ENCODE results near the gene MATR3.
"Not testable (repeated sequence)": the region's sequence is repeated elsewhere in the genome, so short reads cannot be mapped to it uniquely, and the experiment has no call there.

The MATR3 gene

DNA sequence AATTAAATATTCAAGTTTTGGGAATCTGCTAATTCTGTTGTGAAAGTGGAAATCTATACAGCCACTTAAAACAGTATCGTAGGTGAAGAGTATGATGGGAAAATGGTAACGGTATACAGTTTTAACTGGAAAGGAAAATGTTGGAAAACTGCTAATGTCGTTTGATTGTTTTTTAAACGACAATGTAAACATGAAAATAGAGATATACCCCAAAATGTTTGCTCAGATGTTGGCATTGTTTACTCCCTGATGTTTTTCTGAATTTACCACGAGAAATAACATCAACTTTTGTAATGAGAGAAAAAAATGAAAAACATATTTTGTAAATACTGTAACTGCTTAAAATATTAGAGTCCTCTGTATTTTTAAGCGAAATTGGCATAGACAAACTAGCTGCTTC is 2.7 kb downstream of the MATR3 start:
- no peak for DNase-seq (ENCODE audit: low read depth in 2 of 2, low spot score in 1 of 2)

DNA sequence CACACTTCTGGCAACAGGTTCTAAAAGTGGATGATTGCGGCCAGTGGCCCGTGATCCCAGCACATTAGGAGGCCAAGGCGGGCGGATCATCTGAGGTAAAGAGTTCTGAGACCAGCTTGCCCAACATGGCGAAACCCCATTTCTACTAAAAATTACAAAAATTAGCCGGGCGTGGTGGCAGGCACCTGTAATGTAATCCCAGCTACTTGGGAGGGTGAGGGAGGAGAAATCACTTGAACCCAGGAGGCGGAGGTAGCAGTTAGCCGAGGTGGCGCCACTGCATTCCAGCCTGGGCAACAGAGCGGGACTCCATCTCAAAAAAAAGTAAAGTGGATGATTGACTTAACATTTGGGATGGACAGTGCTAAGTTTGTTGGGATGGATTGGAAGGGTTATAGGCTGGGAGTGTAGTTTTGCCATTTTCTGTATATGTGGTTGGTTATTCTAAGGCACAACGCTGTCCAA is 3.4 kb downstream of the MATR3 start:
- no peak for DNase-seq (ENCODE audit: low read depth in 2 of 2, low spot score in 1 of 2)

DNA sequence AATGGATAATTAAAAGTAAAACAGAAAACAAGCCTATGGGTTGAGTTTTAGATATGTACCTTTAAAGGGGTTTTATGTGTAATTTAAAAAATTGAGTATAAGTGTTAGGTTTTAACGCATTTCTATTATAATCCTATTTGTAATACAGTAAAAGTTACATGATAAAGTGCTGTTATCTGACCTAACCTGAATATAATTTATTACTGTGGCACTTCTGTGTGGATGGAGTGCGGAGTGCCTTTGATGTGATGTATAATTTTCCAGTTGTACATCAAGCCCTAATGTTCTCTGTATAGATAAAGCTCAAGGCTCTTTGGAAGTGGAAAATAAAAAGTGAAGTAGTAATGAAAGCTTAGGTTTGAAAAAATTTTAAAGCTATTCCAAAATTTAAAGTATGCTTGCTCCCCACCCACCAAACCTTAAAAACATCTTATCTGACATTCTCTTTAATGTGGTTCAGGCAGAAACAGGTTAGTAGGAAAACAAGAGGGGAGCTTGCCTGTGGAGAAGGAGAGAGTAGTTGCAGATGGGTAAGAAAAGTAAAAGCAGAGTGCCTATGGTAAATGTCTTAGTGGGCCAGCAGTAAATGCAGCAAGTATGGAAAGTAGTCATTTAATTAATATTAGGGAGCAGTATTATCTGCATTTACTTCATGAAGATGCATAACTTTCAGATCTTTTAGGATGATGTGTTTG is 4.0 kb downstream of the MATR3 start:
- no peak for DNase-seq (ENCODE audit: low read depth in 2 of 2, low spot score in 1 of 2)

DNA sequence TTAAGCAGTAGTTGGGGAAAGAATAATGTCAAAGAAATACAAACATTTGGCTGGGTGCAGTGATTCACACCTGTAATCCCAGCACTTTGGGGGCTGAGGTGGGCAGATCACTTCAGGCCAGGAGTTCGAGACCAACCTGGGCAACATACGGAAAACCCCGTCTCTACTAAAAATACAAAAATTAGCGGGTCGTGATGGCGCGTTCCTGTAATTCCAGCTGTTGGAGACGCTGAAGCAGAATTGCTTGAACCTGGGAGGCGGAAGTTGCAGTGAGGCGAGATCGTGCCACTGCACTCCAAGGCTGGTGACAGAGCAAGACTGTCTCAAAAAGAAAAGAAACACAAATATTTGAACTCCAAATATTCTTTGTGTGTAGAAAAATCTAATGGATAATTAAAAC is 4.7 kb downstream of the MATR3 start:
- DNase-seq (ENCODE audit: low read depth in 2 of 2, low spot score in 1 of 2), result no peak

DNA sequence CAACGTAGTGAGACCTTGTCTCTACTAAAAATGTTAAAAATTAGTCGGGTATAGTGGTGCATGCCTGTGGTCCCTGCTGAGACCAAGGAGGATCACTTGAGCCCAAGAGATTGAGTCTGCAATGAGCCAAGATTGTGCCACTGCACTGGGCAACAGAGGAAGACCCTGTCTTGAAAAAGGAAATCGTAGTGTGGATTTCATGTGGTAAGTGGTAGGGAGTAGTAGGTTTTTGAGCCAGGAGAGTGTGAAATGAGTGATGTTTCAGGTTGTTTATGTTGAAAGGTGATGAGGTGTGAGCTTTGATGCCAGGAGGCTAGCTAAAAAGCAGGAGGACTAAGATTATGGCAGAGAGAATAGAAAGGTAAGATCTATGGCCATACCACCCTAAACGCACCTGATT is 5.9 kb downstream of the MATR3 start:
- DNase-seq (ENCODE audit: low read depth in 2 of 2, low spot score in 1 of 2), result no peak

DNA sequence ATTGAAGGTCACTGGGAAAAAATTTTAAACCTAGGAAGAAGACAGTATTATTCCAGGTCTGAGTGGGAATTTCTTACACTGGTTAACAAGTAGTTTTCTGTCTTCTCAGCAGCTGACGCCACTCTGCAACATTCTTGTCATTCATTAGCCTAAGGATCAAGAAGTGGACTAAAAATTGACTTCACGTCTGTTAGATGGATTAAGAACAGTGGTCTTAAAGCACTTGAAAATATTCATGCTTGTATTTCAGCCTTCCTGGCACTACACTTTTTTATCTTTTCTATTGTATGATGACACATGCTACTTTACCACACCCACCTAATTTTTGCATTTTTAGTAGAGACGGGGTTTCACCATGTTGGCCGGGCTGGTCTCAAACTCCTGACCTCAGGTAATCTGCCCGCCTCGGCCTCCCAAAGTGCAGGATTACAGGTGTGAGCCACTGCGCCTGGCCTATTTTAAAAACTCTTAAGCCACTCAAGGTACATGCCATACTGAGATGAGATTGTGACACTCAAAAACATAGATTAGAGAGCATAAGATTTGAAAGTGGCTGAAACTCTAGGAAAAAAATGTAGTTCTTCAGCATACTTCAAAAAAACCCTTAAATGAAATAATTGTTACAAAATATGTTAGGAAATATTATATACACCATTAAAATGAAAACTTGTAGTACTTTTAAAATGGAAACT is 8.4 kb downstream of the MATR3 start:
- DNase-seq (ENCODE audit: low read depth in 2 of 2, low spot score in 1 of 2), result no peak

DNA sequence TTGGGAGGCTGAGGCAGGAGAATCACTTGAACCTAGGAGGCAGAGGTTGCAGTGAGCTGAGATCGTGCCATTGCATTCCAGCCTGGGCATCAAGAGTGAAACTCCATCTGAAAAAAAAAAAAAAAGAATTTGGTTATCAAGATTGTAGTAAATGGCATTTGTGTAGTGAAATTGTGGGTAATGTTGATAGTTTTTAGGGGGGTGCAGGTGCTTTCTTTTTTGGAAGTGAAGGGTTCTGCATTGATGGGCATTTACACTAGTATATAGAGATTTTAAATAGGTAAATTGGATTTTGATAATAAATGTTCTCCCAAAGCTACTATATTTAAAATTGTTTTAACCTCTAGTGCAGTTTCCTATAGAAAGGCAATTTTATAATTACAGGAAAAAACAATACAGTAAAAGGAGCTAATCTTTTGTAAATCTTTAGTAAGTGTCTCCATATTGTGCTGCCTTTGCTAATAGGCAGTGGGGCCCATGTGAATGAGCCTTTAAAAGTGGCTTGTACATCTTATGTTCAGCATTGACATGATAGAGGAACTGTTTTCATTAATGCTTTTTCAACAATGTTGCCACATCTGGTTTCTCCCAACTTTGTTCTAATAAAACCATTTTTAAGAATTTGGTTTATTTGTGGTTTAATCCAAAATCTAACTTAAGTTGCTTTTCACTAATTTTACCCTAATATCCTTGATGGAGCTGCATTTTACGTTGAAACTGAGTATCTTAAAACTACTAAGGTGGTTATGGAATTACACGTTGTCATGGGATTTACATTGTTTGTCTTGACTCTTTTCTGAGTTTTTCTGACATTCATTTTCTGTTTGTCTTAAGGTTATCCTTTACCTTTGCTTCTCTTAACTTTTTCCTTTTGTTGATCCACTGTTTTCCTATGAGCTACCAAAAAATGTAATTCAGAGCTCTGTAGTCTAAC is 11.1 kb downstream of the MATR3 start:
- no peak for DNase-seq (ENCODE audit: low read depth in 2 of 2, low spot score in 1 of 2)

DNA sequence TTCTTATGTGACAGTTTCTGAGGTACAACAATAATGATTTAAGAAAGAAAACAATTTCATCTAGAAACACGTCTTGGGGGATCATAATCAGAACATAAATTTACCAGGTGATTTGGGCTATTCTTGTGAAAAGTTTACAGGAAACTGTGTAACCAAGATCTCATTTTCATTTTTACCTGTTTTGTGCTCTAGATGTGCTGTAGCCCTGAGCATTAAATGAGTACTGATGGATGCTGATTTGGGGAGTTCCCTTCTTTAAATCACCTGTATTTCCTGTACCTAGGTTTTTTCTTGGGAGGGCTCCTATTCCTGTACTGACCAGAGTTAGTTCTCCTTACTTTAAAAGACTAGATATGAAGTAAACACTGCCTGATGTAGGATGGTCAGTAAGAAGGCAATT is 12.7 kb downstream of the MATR3 start:
- DNase-seq (ENCODE audit: low read depth in 2 of 2, low spot score in 1 of 2), result no peak

DNA sequence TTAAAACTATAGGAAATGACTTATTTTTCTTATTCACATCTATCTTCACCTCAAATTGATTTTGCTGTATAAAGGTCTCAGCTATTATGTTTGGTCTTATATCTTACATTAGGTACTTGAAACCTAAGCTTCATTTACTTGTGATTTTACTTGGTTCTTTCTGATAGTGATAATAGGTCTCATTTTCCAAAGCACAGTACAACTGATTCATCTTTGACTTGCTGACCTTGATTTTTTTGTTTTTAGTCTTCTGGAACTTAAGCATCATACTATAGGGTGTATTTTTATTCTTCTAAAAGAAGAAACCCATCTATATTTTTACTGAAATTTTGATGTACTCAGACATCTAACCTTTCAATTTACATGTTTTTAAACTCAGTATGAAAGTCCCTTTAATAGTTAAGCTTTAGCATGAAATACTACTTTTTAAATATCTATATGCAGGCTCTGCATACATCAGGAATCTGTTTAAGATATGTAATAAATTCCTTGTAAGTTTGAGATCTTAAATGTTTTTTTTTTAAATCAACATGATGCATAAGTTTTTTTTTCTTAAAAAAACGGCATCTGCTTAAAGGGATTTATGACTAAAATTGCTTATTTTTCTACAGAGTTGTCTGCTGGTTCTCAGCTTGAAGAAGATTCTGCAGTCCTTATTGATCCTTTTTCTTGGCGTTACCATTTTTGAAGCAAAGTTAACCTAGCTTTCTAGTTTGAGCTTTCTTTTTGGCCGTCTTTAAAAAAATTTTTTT is 13.3 kb downstream of the MATR3 start:
- DNase-seq (ENCODE audit: low read depth in 2 of 2, low spot score in 1 of 2), result no peak

DNA sequence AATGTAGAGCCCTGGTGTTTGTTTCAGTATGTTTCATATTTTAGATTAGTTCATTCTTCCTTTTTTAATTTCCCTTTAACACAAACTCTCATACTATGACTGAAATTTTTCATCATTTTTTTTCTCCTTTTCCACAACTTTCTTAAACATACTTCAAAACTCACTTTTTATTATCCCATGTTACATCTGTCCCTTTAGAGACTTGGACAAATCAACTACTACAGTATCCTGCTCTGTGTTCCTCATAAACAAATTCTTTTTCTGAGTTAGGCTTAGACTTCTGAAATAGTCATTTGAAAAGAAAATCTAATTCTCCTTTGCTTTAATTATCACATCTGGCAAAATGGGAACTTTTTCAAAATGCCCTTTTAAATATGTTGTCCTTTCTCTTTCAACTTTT is 15.3 kb downstream of the MATR3 start:
- no peak for DNase-seq (ENCODE audit: low read depth in 2 of 2, low spot score in 1 of 2)

DNA sequence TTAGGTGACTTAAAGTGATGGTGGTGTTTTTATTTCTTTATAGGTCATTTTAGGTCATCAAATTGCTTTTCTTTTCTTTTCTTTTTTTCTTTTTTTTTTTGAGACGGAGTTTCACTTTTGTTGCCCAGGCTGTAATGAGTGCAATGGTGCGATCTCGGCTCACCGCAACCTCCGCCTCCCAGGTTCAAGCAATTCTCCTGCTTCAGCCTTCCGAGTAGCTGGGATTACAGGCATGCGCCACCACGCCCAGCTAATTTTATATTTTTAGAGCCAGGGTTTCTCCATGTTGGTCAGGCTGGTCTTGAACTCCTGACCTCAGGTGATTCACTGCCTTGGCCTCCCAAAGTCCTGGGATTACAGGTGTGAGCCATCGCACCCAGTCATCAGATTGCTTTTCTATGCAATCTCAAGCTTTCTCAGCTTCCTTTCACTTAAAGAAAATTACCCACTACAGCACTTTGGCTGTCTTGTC is 17.2 kb downstream of the MATR3 start:
- not testable (repeated sequence) for DNase-seq (ENCODE audit: low read depth in 2 of 2, low spot score in 1 of 2)

DNA sequence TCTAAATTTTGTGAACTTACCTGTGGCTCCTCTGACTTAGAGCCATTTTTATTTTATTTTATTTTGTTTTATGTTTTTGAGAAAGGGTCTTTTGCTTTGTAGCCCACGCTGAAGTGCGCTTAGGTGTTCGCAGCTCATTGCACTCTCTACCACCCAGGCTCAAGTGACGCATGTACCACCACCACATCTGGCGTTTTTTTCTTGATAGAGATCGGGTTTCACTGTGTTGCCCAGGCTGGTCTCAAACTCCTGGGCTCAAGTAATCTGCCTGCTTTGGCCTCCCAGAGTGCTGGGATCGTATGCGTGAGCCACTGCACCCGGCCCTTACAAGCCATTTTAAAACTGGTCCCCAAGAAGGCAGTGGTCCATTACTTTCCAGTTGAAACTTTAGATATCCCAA is 18.5 kb downstream of the MATR3 start:
- no peak for DNase-seq (ENCODE audit: low read depth in 2 of 2, low spot score in 1 of 2)

DNA sequence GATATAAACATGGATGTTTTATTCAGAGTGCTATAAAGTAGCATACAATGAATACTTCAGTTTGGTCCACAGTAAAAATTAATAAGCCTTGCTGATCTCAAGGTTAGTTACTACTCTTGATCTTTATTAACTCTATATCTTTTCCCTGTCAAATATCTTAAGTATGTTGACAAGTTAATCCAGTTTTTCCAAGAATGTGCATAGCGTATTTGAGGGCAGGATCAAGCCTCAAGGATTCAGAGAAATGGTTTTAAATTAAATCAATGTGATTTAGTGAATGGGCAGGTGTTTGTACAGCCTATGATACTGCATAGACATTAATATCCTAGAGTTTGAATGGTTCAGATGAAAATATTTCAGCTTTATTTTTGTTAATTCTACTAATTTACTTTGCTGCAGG is 20.7 kb downstream of the MATR3 start:
- DNase-seq (ENCODE audit: low read depth in 2 of 2, low spot score in 1 of 2), result no peak

DNA sequence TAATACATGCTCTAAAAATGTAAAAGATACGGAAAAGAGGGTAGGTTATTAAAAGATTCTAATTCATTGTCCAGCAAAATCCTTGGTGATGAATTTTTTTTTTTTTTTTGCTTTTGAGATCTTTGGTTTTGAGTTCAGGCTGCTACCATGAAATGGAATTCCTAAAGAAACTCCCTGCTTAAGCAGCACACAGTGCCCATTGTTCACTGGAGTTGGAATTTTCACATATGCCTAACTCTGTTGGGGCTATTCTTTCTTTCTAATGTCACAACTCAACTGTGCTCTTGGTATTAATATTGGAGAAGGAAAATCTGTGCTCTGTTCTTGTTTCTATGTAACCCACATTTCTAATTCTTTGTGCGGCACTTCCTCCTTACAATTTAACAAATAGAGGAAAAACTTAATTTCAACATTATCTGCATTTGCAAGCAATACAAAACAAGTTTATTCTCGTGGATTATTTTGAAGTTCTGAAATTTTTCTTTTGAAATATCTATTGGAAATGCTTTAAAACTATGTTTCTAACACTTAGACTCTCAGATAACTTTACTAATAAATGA is 21.6 kb downstream of the MATR3 start:
- DNase-seq (ENCODE audit: low read depth in 2 of 2, low spot score in 1 of 2), result no peak

DNA sequence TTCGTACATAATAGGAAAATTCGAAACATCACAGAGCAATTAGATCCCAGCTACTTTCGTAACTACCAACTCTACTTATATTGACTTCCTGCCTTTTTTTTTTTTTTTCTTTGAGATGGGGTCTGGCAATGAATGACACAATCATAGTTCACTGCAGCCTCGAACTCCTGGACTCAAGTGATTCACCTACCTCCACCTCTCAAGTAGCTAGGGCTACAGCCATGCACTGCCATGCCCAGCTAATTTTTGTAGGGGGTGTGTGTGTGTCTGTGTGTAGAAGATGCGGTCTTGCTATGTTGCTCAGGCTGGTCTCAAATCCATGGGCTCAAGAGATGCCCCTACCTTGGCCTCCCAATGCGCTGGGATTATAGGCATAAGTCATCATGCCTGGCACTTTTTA is 42.3 kb downstream of the MATR3 start:
- DNase-seq (ENCODE audit: low read depth in 2 of 2, low spot score in 1 of 2), result no peak

DNA sequence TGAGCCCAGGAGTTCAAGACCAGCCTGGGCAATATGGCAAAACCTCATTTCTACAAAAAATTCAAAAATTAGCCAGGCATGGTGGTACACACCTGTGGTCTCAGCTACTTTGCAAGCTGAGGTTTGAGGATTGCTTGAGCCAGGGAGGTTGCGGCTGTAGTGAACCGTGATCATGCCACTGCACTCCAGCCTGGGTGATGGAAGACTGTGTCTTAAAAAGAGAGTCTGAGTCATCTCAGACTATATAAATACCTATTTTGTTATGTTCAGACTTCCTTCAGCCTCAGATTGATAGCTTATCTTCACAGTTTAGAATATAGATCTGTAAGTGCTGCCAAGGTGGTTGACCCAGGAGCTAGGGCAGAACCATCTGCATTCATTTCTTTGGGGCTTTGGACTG is 46.5 kb downstream of the MATR3 start:
- DNase-seq (ENCODE audit: low read depth in 2 of 2, low spot score in 1 of 2), result no peak

DNA sequence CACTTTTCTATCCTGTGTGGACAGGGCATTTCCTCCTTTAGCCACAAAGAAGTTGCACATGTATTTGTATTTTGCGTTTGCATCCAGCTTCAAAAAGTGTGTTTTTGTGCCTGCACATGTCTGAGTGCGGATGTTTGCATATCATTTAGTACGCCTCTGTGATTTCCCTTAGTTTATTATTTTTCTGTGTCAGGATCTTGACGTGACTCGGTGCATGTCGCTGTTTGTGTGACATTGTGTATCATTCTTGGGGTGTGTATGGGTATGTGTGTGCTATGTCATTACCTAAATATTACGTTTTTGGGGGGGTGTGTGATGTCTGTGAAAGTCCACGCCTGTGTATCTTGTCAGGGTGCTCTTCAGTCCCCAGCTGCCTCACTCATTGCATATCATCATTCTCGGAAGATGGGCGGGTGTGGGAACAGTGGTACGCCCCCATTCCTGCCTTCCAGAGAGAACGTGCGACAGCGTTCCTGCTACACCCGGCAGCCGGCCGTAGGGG is 47.7 kb downstream of the MATR3 start:
- no peak for DNase-seq (ENCODE audit: low read depth in 2 of 2, low spot score in 1 of 2)

DNA sequence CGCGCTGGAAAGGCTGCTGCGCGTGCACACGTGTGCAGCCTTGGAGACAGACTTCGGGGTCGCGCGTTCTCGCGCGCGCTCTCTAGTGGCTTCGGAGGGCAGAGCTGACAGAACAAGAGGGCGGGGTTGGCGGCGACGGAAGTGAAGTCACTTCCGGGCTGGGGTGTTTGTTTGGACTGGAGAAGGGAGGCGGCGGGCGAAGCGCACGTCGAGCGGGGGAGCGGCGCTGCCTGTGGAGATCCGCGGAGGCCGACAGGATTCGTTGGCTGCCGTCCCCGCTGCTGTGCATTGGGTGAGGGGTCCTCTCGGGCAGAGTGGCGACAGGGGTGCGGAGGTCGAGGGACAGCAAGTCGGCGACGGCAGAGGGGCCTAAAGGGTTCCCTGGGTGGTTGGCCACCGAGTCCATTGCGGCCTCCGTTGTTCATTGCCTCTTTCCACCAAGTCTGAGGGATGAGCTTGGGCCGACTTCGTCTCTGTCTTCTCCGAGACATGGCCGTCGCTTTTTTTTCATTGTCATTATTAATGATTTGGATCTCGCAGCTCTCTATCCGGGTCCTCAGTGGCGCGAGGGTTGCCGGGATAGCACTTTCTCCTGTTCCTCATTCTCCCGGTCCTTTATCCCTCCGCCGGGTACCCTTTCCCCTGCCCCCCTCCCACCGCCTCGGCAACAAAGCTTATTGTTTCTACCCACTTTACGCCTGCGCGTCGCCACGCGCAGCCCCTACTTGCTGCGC is 48.3 kb downstream of the MATR3 start, which contains the start of gene PAIP2:
Gene PAIP2 (plus strand): TSS at position 166 of the 734 bp plus-strand sequence. CDS start 21,931 bp downstream, outside the sequence.
- DNase-seq (ENCODE audit: low read depth in 2 of 2, low spot score in 1 of 2), result peak; percentile 91 to 96

DNA sequence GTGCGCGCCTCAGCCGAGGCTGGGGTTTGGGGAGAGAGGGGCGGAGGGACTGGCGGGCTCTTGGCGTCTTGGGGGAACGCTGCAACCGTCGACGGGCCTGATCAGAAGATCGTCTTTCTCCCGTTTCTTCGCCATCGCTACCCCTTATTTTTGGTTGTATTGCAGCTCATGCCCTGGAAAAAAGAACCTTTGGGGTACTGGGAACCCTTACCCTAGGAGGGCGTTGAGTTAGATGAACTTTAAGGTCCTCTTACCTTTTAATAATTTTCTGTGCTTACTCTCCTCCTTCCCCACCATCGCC is 48.8 kb downstream of the MATR3 start:
- peak in 1 of 2 donors; percentile 68 for DNase-seq (ENCODE audit: low read depth in 2 of 2, low spot score in 1 of 2)

DNA sequence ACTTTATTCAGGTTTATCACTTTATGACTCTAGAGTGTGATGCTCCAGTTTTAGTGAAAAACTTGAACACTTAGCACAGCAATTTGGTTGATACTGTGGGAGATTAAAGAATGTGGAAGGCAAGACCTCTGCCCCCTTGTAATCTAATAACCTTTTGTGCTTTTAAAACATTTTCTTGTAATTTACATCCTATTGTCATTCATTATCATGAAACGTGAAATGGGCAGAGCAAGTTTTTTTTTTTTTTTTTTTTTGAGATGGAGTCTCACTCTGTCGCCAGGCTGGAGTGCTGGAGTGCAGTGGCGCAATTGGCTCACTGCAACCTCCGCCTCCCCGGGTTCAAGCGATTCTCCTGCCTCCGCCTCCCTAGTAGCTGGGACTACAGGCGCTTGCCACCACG is 49.9 kb downstream of the MATR3 start:
- DNase-seq (ENCODE audit: low read depth in 2 of 2, low spot score in 1 of 2), result no peak
